H1 (cell line): ENCODE data around the gene SERPINE2. TPM values are rescaled to one million over a fixed set of nuclear protein-coding genes. Genes with fewer than 3 reads are reported as not detected.

Source experiments
- MAFK ChIP-seq: IDR thresholded peaks from 2 replicates; pipeline ENCODE4 v1.6.1; 2012; ENCODE audit warnings: low read depth, mild to moderate bottlenecking, improper control_type of control experiment, low read length
- RBBP5 ChIP-seq: IDR thresholded peaks from 2 replicates; pipeline ENCODE4 v1.7.1; 2012; ENCODE audit warnings: low read depth, mild to moderate bottlenecking, inconsistent platforms, low read length, moderate library complexity, borderline replicate concordance
- SP4 ChIP-seq: IDR thresholded peaks from 2 replicates; pipeline ENCODE4 v1.6.1; 2012; ENCODE audit warnings: low read length, inconsistent platforms
- TAF7 ChIP-seq: optimal IDR thresholded peaks from 2 replicates; pipeline ENCODE3; 2011; ENCODE audit warnings: low read depth, mild to moderate bottlenecking, inconsistent platforms, low read length, moderate library complexity, borderline replicate concordance
- ZNF274 ChIP-seq: IDR thresholded peaks from 2 replicates; pipeline ENCODE4 v1.7.0; 2012; ENCODE audit warnings: low read length, borderline replicate concordance; ENCODE audit errors: extremely low read depth
- polyA plus RNA-seq, 7 experiments: library from polyadenylated mRNA; depleted of rRNA in 3 of 7; stranded (reverse) in 5 of 7; unstranded in 2 of 7; fragments of >200 nt in 5 of 7; fragments of 200-250 nt in 2 of 7; gene quantifications; 1 replicate in 5 of 7; 2 replicates in 1 of 7; 4 replicates in 1 of 7; pipeline versions ENCODE4 v1.2.1 to v1.2.3, GENCODE V29; 2011 to 2013; ENCODE audit warnings: missing spikeins in 2 of 7, mixed read lengths in 2 of 7
- total RNA-seq: library from RNA; stranded (reverse); fragmentation: NEBNext Ultra II Directional; extraction: Animal tissue kit (Norgen Biotek cat#: 25700); gene quantifications from 2 replicates; pipeline ENCODE4 v1.2.1, GENCODE V29; 2021

SERPINE2 gene
- total and polyA plus RNA-seq, 2 of the 8 experiments (the other 6 are each of a cell fraction or from before 2014, with no cell fraction given): 26.2 to 76.0 TPM

DNA sequence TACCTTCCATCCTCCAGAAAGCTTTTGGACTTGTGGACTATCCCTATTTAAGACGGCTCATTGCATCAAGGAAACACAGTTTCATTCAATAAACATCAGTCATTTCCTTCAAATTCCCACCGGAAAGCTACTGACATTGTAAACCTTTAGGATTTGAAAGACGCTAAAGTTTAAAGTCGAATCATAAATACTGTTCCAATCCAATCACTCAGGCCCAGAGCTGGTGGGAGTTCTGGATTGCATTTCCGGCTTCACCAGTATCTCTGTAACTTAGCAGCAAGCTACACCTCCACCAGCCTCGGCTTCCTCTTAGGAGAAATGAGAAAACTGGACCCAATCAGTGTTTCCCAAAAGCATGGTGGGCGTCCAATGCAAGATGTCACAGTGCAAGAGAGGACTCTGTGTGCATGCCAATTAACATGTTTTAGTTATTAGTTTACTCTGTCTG, 95.5 kb downstream of the SERPINE2 start (continued):
- TF ChIP-seq SP4: no peak
- TF ChIP-seq RBBP5: no peak
- TF ChIP-seq ZNF274: no peak
- TF ChIP-seq TAF7: no peak
- no peak for TF ChIP-seq MAFK
- TF ChIP-seq, all 59 proteins: peak for 0
